A549 (cell line): ENCODE results near the gene ACAT2. TPM values are rescaled to one million over a fixed set of nuclear protein-coding genes. Genes with fewer than 3 reads are reported as not detected.
"Not testable (repeated sequence)": the region's sequence is repeated elsewhere in the genome, so short reads cannot be mapped to it uniquely, and the experiment has no call there.

ENCODE experiments used
- ATAC-seq, 2 experiments: fragments of 200-7000 bp in 1 of 2; fragments of >200 bp in 1 of 2; cut with Nextera tagmentation in 1 of 2; cut with Tn5 transposase in 1 of 2; 3 replicates each; pipeline versions ENCODE4 v1.8.0 to v1.9.1; 2018 to 2020; ENCODE audit warnings: mild to moderate bottlenecking in 1 of 2, moderate library complexity in 1 of 2
- CTCF ChIA-PET: fragments of 300-600 bp; sonication (Branson Sonifier 250); formaldehyde crosslinking; extraction: SDS; loops from one replicate; lab custom pipeline; 2021; ENCODE audit warnings: antibody characterized with exemption, inconsistent platforms; lab: Yijun Ruan, JAX
- POLR2A ChIA-PET: fragments of 350-600 bp; formaldehyde crosslinking; extraction: SDS; loops from one replicate; lab custom pipeline; 2021; ENCODE audit warnings: antibody characterized with exemption, inconsistent platforms; lab: Yijun Ruan, JAX
- DNase-seq, 2 experiments: peaks; one replicate each; pipeline versions ENCODE4 v3.0.0 to v3.0.0-alpha.2; 2011 to 2016; ENCODE audit warnings: low read depth in 1 of 2, low spot score in 1 of 2
- FAIRE-seq: peaks from 2 replicates; lab custom pipeline; 2011; peaks lifted over from hg19 to GRCh38; lab: Jason Lieb, UNC
- H3K27ac ChIP-seq, 2 experiments: fragments of >200 bp; sonication (Bioruptor Twin); formaldehyde crosslinking; 3 replicates each; pipeline ENCODE4 v1.5.1; 2016 to 2017
- H3K4me1 ChIP-seq: fragments of >200 bp; sonication (Bioruptor Twin); formaldehyde crosslinking; 3 replicates; pipeline ENCODE4 v1.6.1; 2016
- H3K4me2 ChIP-seq: fragments of >200 bp; sonication (Bioruptor Twin); formaldehyde crosslinking; 3 replicates; pipeline ENCODE4 v1.6.1; 2016
- H3K4me3 ChIP-seq: fragments of >200 bp; sonication (Bioruptor Twin); formaldehyde crosslinking; 3 replicates; pipeline ENCODE4 v1.5.1; 2016
- H3K9me3 ChIP-seq: fragments of >200 bp; sonication (Bioruptor Twin); formaldehyde crosslinking; 3 replicates; pipeline ENCODE4 v1.6.1; 2016
- BHLHE40 ChIP-seq: IDR thresholded peaks from 2 replicates; pipeline ENCODE4 v1.6.1; 2012; ENCODE audit warnings: low read depth, low read length, inconsistent platforms
- CBX2 ChIP-seq: fragments of 200-600 bp; sonication (generic); IDR thresholded peaks from 2 replicates; pipeline ENCODE4 v1.6.1; 2016; ENCODE audit warnings: low read depth, mild to moderate bottlenecking, borderline replicate concordance
- CBX8 ChIP-seq: fragments of 200-600 bp; sonication (generic); IDR thresholded peaks from 2 replicates; pipeline ENCODE4 v1.6.1; 2016
- CHD4 ChIP-seq: fragments of 200-600 bp; sonication (generic); IDR thresholded peaks from 2 replicates; pipeline ENCODE4 v1.6.1; 2016; ENCODE audit warnings: antibody characterized with exemption, mild to moderate bottlenecking, borderline replicate concordance
- CTCF ChIP-seq: fragments of >200 bp; sonication (Bioruptor Twin); formaldehyde crosslinking; IDR thresholded peaks from 3 replicates; pipeline ENCODE4 v1.5.1; 2016
- EHF ChIP-seq: fragments of 250-450 bp; sonication (Bioruptor Pico); IDR thresholded peaks from 2 replicates; pipeline ENCODE4 v1.5.0; 2020; ENCODE audit warnings: mild to moderate bottlenecking
- EHMT2 ChIP-seq: fragments of 200-600 bp; sonication (generic); IDR thresholded peaks from 2 replicates; pipeline ENCODE4 v1.6.1; 2016; ENCODE audit warnings: antibody characterized with exemption, low read depth, mild to moderate bottlenecking, moderate library complexity
- FOSL2 ChIP-seq, 2 experiments: fragments of 450-650 bp in 1 of 2; fragments of >200 bp in 1 of 2; sonication (Bioruptor Twin) in 1 of 2; formaldehyde crosslinking; IDR thresholded peaks; 2 replicates each; pipeline versions ENCODE4 v1.5.0 to v1.6.1; 2016 to 2020; ENCODE audit warnings: mild to moderate bottlenecking in 1 of 2, moderate library complexity in 1 of 2
- HDAC2 ChIP-seq: fragments of 200-600 bp; sonication (generic); IDR thresholded peaks from 2 replicates; pipeline ENCODE4 v1.6.1; 2016
- HOXB13 ChIP-seq: fragments of 250-450 bp; sonication (Bioruptor Pico); IDR thresholded peaks from 2 replicates; pipeline ENCODE4 v1.5.0; 2020; ENCODE audit warnings: low read depth, mild to moderate bottlenecking, moderate library complexity
- KDM5A ChIP-seq: fragments of 200-600 bp; sonication (generic); IDR thresholded peaks from 2 replicates; pipeline ENCODE4 v1.6.1; 2016; ENCODE audit warnings: antibody characterized with exemption, mild to moderate bottlenecking
- MAZ ChIP-seq: fragments of 150-350 bp; IDR thresholded peaks from 2 replicates; pipeline ENCODE4 v1.6.1; 2014; ENCODE audit warnings: antibody characterized with exemption, low read depth, low read length, borderline replicate concordance
- MYC ChIP-seq: IDR thresholded peaks from 2 replicates; pipeline ENCODE4 v1.6.1; 2012; ENCODE audit warnings: mild to moderate bottlenecking, inconsistent platforms, low read length, improper control_type of control experiment, borderline replicate concordance
- NPAS2 ChIP-seq: fragments of 250-450 bp; sonication (Bioruptor Pico); IDR thresholded peaks from 2 replicates; pipeline ENCODE4 v1.8.0; 2022; ENCODE audit warnings: mild to moderate bottlenecking, moderate library complexity, borderline replicate concordance
- NR3C1 ChIP-seq: fragments of >200 bp; sonication (Bioruptor Twin); formaldehyde crosslinking; IDR thresholded peaks from 3 replicates; pipeline ENCODE4 v1.6.1; 2017
- PHF8 ChIP-seq: fragments of 200-600 bp; sonication (generic); IDR thresholded peaks from 2 replicates; pipeline ENCODE4 v1.6.1; 2016; ENCODE audit warnings: low read depth, mild to moderate bottlenecking, antibody characterized with exemption, moderate library complexity, borderline replicate concordance
- POLR2A ChIP-seq: IDR thresholded peaks from 2 replicates; pipeline ENCODE4 v1.6.1; 2012; ENCODE audit warnings: mild to moderate bottlenecking, low read length
- POLR2AphosphoS2 ChIP-seq: conservative IDR thresholded peaks from 2 replicates; pipeline ENCODE4 v1.6.1; 2012; ENCODE audit warnings: low read length, improper control_type of control experiment, inconsistent platforms
- RFX5 ChIP-seq: fragments of 450-650 bp; IDR thresholded peaks from 2 replicates; pipeline ENCODE4 v1.7.1; 2014; ENCODE audit warnings: antibody characterized with exemption, mild to moderate bottlenecking, moderate library complexity
- RNF2 ChIP-seq: fragments of 200-600 bp; sonication (generic); IDR thresholded peaks from 2 replicates; pipeline ENCODE4 v1.6.1; 2016; ENCODE audit warnings: low read depth, mild to moderate bottlenecking, antibody characterized with exemption, moderate library complexity, borderline replicate concordance
- SMC3 ChIP-seq: fragments of >200 bp; sonication (Bioruptor Twin); formaldehyde crosslinking; IDR thresholded peaks from 3 replicates; pipeline ENCODE4 v1.6.1; 2018; ENCODE audit warnings: inconsistent platforms
- TP53 ChIP-seq: fragments of 250-450 bp; sonication (Bioruptor Pico); IDR thresholded peaks from 2 replicates; pipeline ENCODE4 v1.5.0; 2021; ENCODE audit warnings: mild to moderate bottlenecking, moderate library complexity
- ZC3H11A ChIP-seq: fragments of 450-650 bp; IDR thresholded peaks from 2 replicates; pipeline ENCODE4 v1.6.1; 2014; ENCODE audit warnings: antibody characterized with exemption, mild to moderate bottlenecking
- WGBS: methylation state at CpG from one replicate; pipeline ENCODE4 v1.1.6; 2017; ENCODE audit errors: missing lambda C conversion rate; 5-methylcytosine and 5-hydroxymethylcytosine counted together
- polyA plus RNA-seq, 4 experiments: library from polyadenylated mRNA; depleted of rRNA in 3 of 4; stranded (reverse); fragments of >200 nt; fragmentation: RNase III in 1 of 4; extraction: RNeasy Plus Mini Kit Qiagen cat#74134 plus additional on column Dnase treatment in 1 of 4; gene quantifications; 2 replicates in 3 of 4; 3 replicates in 1 of 4; pipeline ENCODE4 v1.2.3, GENCODE V29; 2011 to 2017
- TF ChIP-seq, protein P1 (sequence below): fragments of 250-450 bp; sonication (Bioruptor Pico); IDR thresholded peaks from 2 replicates; pipeline ENCODE4 v1.5.0; 2020; ENCODE audit warnings: low read depth, mild to moderate bottlenecking, moderate library complexity
- TF ChIP-seq, protein P2 (sequence below): fragments of 450-650 bp; IDR thresholded peaks from 2 replicates; pipeline ENCODE4 v1.6.1; 2014; ENCODE audit warnings: antibody characterized with exemption

Gene ACAT2
- polyA plus RNA-seq, 2 of the 4 experiments (the other 2 are of a cell fraction) = 44.7 to 45.5 TPM

- Histone ChIP-seq H3K9me3 (no peaks in the 10 kb centered on the region), H3K4me1 (no peaks in the 10 kb centered on the region), H3K4me3 (no peak overlapping the region), H3K27ac (no peak overlapping the region), H3K4me2 (no peak overlapping the region)
- ChIA-PET POLR2A (no interaction called here), CTCF (no interaction called here)
- no peak for FAIRE-seq
- 72% methylated on average over 9 of the region's 9 CpGs for whole genome bisulfite sequencing
- no peak for DNase-seq
- no peak for ATAC-seq
- TF ChIP-seq, protein P1, sequence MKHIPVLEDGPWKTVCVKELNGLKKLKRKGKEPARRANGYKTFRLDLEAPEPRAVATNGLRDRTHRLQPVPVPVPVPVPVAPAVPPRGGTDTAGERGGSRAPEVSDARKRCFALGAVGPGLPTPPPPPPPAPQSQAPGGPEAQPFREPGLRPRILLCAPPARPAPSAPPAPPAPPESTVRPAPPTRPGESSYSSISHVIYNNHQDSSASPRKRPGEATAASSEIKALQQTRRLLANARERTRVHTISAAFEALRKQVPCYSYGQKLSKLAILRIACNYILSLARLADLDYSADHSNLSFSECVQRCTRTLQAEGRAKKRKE (CRISPR knock-in tag) = no peak
Observed at GRCh38 chr6:159813781-159814180, 51.9 kb downstream of the ACAT2 start.

GRCh38 chr6:159815410-159815809 is 53.6 kb downstream of the ACAT2 start:
- WGBS = 69% methylated on average over 5 of the region's 6 CpGs
- H3K27ac ChIP-seq = no peak overlapping the region
- H3K4me3 ChIP-seq = no peak overlapping the region
- DNase-seq = no peak
- no peak overlapping the region for H3K4me2 ChIP-seq
- H3K9me3 ChIP-seq = no peaks in the 10 kb centered on the region
- CTCF ChIA-PET = no interaction called here
- no peaks in the 10 kb centered on the region for H3K4me1 ChIP-seq
- TF ChIP-seq HDAC2 (no peak), FOSL2 (IDR thresholded peaks at IDR 0.05) (no peak), FOSL2 (CRISPR knock-in tag; IDR thresholded peaks at IDR 0.05) (no peak), NPAS2 (CRISPR knock-in tag) (no peak), POLR2A (no peak), HOXB13 (CRISPR knock-in tag) (no peak), RFX5 (no peak), EHF (CRISPR knock-in tag) (no peak), ZC3H11A (no peak), NR3C1 (no peak), RNF2 (no peak)
- TF ChIP-seq, all 56 proteins: peak for 0
- ATAC-seq = no peak
- POLR2A ChIA-PET = no interaction called here
- FAIRE-seq = no peak

DNA sequence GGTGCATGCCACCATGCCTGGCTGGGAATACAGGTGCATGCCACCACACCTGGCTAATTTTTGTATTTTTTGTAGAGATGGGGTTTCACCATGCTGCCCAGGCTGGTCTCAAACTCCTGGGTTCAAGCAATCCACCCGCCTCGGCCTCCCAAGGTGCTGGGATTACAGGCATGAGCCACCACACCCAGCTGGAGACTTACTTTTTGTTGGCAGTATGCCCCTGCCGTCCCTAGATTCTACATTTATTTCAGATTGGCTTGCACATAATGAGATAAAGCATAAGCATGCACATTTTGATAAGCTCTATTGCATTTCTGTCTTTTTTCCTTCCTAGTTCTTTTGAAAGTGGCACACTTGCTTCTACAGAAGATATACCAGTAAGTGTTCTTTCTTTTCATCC is 54.9 kb downstream of the ACAT2 start:
- H3K27ac ChIP-seq, ATAC-seq, FAIRE-seq, H3K9me3 ChIP-seq, H3K4me2 ChIP-seq, DNase-seq, POLR2A ChIA-PET, H3K4me3 ChIP-seq, CTCF ChIA-PET, H3K4me1 ChIP-seq: not testable (repeated sequence)
- 72% methylated on average over 3 of the region's 3 CpGs for WGBS

- Histone ChIP-seq H3K9me3 (no peaks in the 10 kb centered on the region), H3K4me3 (no peak overlapping the region), H3K4me2 (no peak overlapping the region), H3K27ac (no peak overlapping the region), H3K4me1 (no peaks in the 10 kb centered on the region)
- ATAC-seq (no peak), DNase-seq (no peak)
- ChIA-PET POLR2A (no interaction called here), CTCF (no interaction called here)
- WGBS = 63% methylated on average over 23 of the region's 23 CpGs
- TF ChIP-seq, protein P2, sequence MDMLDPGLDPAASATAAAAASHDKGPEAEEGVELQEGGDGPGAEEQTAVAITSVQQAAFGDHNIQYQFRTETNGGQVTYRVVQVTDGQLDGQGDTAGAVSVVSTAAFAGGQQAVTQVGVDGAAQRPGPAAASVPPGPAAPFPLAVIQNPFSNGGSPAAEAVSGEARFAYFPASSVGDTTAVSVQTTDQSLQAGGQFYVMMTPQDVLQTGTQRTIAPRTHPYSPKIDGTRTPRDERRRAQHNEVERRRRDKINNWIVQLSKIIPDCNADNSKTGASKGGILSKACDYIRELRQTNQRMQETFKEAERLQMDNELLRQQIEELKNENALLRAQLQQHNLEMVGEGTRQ = no peak
- no peak for TF ChIP-seq MAZ
- TF ChIP-seq, all 56 proteins: peak for 0
- no peak for FAIRE-seq
Observed at GRCh38 chr6:159817951-159818739, 56.3 kb downstream of the ACAT2 start.

DNA sequence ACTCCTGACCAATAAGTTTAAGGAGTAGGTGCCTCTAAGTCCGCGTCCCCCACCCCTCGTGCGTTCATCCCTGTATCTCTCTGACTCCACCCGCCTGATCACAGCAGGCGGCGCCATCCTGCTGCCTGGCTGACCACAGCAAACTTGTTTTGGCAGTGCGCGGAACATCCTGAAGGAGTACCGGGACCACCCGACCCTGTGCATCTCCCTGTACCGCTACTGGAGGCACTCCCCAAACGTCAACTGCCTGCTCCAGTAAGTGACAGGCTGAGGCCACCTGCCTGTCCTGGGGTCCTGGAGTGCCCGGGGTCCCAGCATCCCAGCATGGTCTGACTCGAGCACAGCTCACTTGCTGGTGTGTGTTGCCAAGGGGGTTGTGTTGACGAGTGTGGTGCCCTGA is 57.3 kb downstream of the ACAT2 start:
- FAIRE-seq = no peak
- no peak for DNase-seq
- ChIA-PET POLR2A (no interaction called here), CTCF (interaction anchor here (0.8 kb wide), 1 partner anchor 8 kb away, joined by 3 read pairs; no protein-coding TSS in a partner anchor)
- Histone ChIP-seq H3K4me1 (no peaks in the 10 kb centered on the region), H3K4me3 (no peak overlapping the region), H3K9me3 (no peaks in the 10 kb centered on the region), H3K4me2 (no peak overlapping the region), H3K27ac (no peak overlapping the region)
- no peak for ATAC-seq
- 89% methylated on average over 11 of the region's 16 CpGs for WGBS
- TF ChIP-seq CBX8 = no peak
- no peak for TF ChIP-seq MYC
- TF ChIP-seq RFX5 = no peak
- TF ChIP-seq TP53 = no peak
- no peak for TF ChIP-seq KDM5A
- TF ChIP-seq CTCF = no peak
- TF ChIP-seq EHMT2 = no peak
- TF ChIP-seq SMC3 = no peak
- no peak for TF ChIP-seq CBX2
- TF ChIP-seq BHLHE40 = no peak
- no peak for TF ChIP-seq PHF8
- no peak for TF ChIP-seq POLR2AphosphoS2
- TF ChIP-seq CHD4 = no peak
